ENCODE measurements around the gene RHPN2.

- TF ChIP-seq PAXIP1 (CRISPR knock-in tag; conservative IDR thresholded peaks at IDR 0.05), result no peak
- TF ChIP-seq CTCF (CRISPR knock-in tag; IDR thresholded peaks at IDR 0.05), result no peak
- no peak for TF ChIP-seq ZFX (CRISPR knock-in tag; IDR thresholded peaks at IDR 0.05; ENCODE audit: low read depth)
- no peak for TF ChIP-seq NFE2L1 (CRISPR knock-in tag; IDR thresholded peaks at IDR 0.05; ENCODE audit: borderline replicate concordance)
- no peak for TF ChIP-seq TRAFD1 (CRISPR knock-in tag; IDR thresholded peaks at IDR 0.05; ENCODE audit: borderline replicate concordance)
- no peak for TF ChIP-seq U2AF2 (IDR thresholded peaks at IDR 0.05; ENCODE audit: low read depth, low read length)
- TF ChIP-seq EZH2 (conservative IDR thresholded peaks at IDR 0.05; ENCODE audit: low read depth, low read length), result no peak
- TF ChIP-seq YY1 (IDR thresholded peaks at IDR 0.05; ENCODE audit: insufficient read depth, insufficient replicate concordance, low read depth, low read length), result no peak
- no peak for TF ChIP-seq TAF1 (CRISPR knock-in tag; IDR thresholded peaks at IDR 0.05)
- TF ChIP-seq GABPA (IDR thresholded peaks at IDR 0.05; ENCODE audit: low read depth, low read length), result no peak
- no peak for TF ChIP-seq GABPA (CRISPR knock-in tag; IDR thresholded peaks at IDR 0.05; ENCODE audit: low read depth)
- TF ChIP-seq EED (CRISPR knock-in tag; IDR thresholded peaks at IDR 0.05), result no peak
- TF ChIP-seq ADNP (CRISPR knock-in tag; IDR thresholded peaks at IDR 0.05), result no peak
- TF ChIP-seq ZNF7 (CRISPR knock-in tag; IDR thresholded peaks at IDR 0.05), result no peak
These were observed 38.2 kb upstream of the RHPN2 start for GRCh38 chr19:33102893-33103292.

Measured in HepG2 (cell line).